Measurements from ENCODE around the gene ELOVL2.

GRCh38 chr6:11062083-11062482, 18.0 kb upstream of the ELOVL2 start:
- no peak for TF ChIP-seq CTCF (conservative IDR thresholded peaks at IDR 0.05; ENCODE audit: low read length)
- no peak for TF ChIP-seq EZH2phosphoT487 (IDR thresholded peaks at IDR 0.05; ENCODE audit: borderline replicate concordance, low read depth, low read length)

Measured in OCI-LY7 (cell line).